A673 (cell line): ENCODE results near the gene HBE1. TPM values are rescaled to one million over a fixed set of nuclear protein-coding genes. Genes with fewer than 3 reads are reported as not detected.

Source experiments
- BruUV-seq: library from RNA; stranded (reverse); fragments of 400-500 nt; replicated peaks from 2 replicates; lab custom pipeline; 2021; lab: Mats Ljungman, UMichigan
- CTCF ChIA-PET: fragments of 300-600 bp; sonication (Branson Sonifier 250); formaldehyde crosslinking; loops from one replicate; lab custom pipeline; 2022; ENCODE audit warnings: antibody characterized with exemption; lab: Charles Lee
- POLR2A ChIA-PET: fragments of 300-600 bp; sonication (Branson Sonifier 250); formaldehyde crosslinking; loops from one replicate; lab custom pipeline; 2022; ENCODE audit warnings: antibody characterized with exemption; ENCODE audit not compliant: low non-redundant PET; lab: Charles Lee
- DNase-seq: peaks from one replicate; pipeline ENCODE4 v3.0.0-alpha.2; 2015; ENCODE audit warnings: low spot score
- H3K27ac ChIP-seq: fragments of 200-600 bp; sonication (generic); 2 replicates; pipeline ENCODE4 v1.5.1; 2016; ENCODE audit warnings: mixed run types, low read depth, mild to moderate bottlenecking, mixed read lengths, antibody characterized with exemption, low read length; ENCODE audit not compliant: poor library complexity, severe bottlenecking
- H3K27me3 ChIP-seq: fragments of 200-600 bp; sonication (generic); replicated peaks from 2 replicates; pipeline ENCODE4 v1.6.1; 2017; ENCODE audit warnings: mixed run types, low read depth, mild to moderate bottlenecking, mixed read lengths, antibody characterized with exemption, low read length; ENCODE audit not compliant: insufficient read depth, poor library complexity
- H3K36me3 ChIP-seq: fragments of 200-600 bp; sonication (generic); 2 replicates; pipeline ENCODE4 v1.6.1; 2016; ENCODE audit warnings: mixed run types, mild to moderate bottlenecking, mixed read lengths, antibody characterized with exemption, low read length; ENCODE audit not compliant: insufficient read depth, poor library complexity, severe bottlenecking
- H3K4me1 ChIP-seq: fragments of 200-600 bp; sonication (generic); 2 replicates; pipeline ENCODE4 v1.6.1; 2017; ENCODE audit warnings: mixed run types, mild to moderate bottlenecking, mixed read lengths, antibody characterized with exemption, low read length; ENCODE audit not compliant: insufficient read depth, poor library complexity, severe bottlenecking
- H3K4me3 ChIP-seq: fragments of 200-600 bp; sonication (generic); 2 replicates; pipeline ENCODE4 v1.5.1; 2016; ENCODE audit warnings: low read depth, mixed run types, mild to moderate bottlenecking, mixed read lengths, low read length; ENCODE audit not compliant: poor library complexity, severe bottlenecking
- H3K9me3 ChIP-seq: fragments of 200-600 bp; sonication (generic); 2 replicates; pipeline ENCODE4 v1.6.1; 2016; ENCODE audit warnings: mixed run types, low read depth, mild to moderate bottlenecking, mixed read lengths, antibody characterized with exemption, low read length; ENCODE audit not compliant: poor library complexity, severe bottlenecking
- CTCF ChIP-seq: fragments of 300-800, 200-600 bp; sonication (generic); conservative IDR thresholded peaks from 2 replicates; pipeline ENCODE4 v1.5.1; 2017; ENCODE audit warnings: low read depth, mild to moderate bottlenecking, antibody characterized with exemption, low read length, moderate library complexity, mixed read lengths
- EZH2 ChIP-seq: fragments of 200-600 bp; sonication (generic); IDR thresholded peaks from 2 replicates; pipeline ENCODE4 v1.6.1; 2017; ENCODE audit warnings: borderline replicate concordance, low read depth, mild to moderate bottlenecking, mixed read lengths, antibody characterized with exemption, low read length; ENCODE audit not compliant: poor library complexity, severe bottlenecking
- intact Hi-C: fragments of 100-400 bp; cut with micrococcal nuclease; formaldehyde crosslinking; loops from one replicate; pipeline ENCODE4 v1.10.0; 2022; ENCODE audit not compliant: unreplicated experiment
- total RNA-seq: library from RNA; stranded (reverse); gene quantifications from 2 replicates; pipeline ENCODE4 v1.2.3, GENCODE V29; 2021

Gene HBE1
- total RNA-seq, 1 experiment from 2014 or later = not detected

- no peak overlapping the region for H3K4me3 ChIP-seq
- H3K27ac ChIP-seq = no peak overlapping the region
- no peaks in the 10 kb centered on the region for H3K36me3 ChIP-seq
- intact Hi-C loops = no loop called here
- no peaks in the 10 kb centered on the region for H3K4me1 ChIP-seq
- H3K9me3 ChIP-seq = no peaks in the 10 kb centered on the region
- no TSS peak for BruUV-seq
- H3K27me3 ChIP-seq = no peaks in the 10 kb centered on the region
- no peak for DNase-seq
- CTCF ChIA-PET = no interaction called here
- POLR2A ChIA-PET = no interaction called here
- TF ChIP-seq EZH2 = no peak
- no peak for TF ChIP-seq CTCF
Measured at GRCh38 chr11:5227681-5228080, 42.1 kb downstream of the HBE1 start.

DNA sequence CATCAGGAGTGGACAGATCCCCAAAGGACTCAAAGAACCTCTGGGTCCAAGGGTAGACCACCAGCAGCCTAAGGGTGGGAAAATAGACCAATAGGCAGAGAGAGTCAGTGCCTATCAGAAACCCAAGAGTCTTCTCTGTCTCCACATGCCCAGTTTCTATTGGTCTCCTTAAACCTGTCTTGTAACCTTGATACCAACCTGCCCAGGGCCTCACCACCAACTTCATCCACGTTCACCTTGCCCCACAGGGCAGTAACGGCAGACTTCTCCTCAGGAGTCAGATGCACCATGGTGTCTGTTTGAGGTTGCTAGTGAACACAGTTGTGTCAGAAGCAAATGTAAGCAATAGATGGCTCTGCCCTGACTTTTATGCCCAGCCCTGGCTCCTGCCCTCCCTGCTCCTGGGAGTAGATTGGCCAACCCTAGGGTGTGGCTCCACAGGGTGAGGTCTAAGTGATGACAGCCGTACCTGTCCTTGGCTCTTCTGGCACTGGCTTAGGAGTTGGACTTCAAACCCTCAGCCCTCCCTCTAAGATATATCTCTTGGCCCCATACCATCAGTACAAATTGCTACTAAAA is 42.9 kb downstream of the HBE1 start, which contains the start of gene HBB:
Gene HBB, minus strand, starts transcription at position 340 of the 579 bp plus-strand sequence. Its CDS starts 50 bp downstream, at position 290.
- H3K4me1 ChIP-seq = no peaks in the 10 kb centered on the region
- TF ChIP-seq EZH2 = no peak
- TF ChIP-seq CTCF = no peak
- no TSS peak for BruUV-seq
- CTCF ChIA-PET = interaction anchor here (0.7 kb wide), 1 partner anchor 404 kb away, joined by 3 read pairs; no protein-coding TSS in a partner anchor
- H3K9me3 ChIP-seq = no peaks in the 10 kb centered on the region
- POLR2A ChIA-PET = no interaction called here
- intact Hi-C loops = no loop called here
- no peak within 1 kb of the TSS for H3K27ac ChIP-seq
- H3K36me3 ChIP-seq = no peaks in the 10 kb centered on the region
- H3K27me3 ChIP-seq = no peaks in the 10 kb centered on the region
- no peak for DNase-seq
- H3K4me3 ChIP-seq = no peak within 1 kb of the TSS

DNA sequence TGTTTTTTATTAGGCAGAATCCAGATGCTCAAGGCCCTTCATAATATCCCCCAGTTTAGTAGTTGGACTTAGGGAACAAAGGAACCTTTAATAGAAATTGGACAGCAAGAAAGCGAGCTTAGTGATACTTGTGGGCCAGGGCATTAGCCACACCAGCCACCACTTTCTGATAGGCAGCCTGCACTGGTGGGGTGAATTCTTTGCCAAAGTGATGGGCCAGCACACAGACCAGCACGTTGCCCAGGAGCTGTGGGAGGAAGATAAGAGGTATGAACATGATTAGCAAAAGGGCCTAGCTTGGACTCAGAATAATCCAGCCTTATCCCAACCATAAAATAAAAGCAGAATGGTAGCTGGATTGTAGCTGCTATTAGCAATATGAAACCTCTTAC is 44.3 kb downstream of the HBE1 start:
- intact Hi-C loops = no loop called here
- Histone ChIP-seq H3K27ac (no peak overlapping the region), H3K4me3 (no peak overlapping the region), H3K27me3 (no peaks in the 10 kb centered on the region), H3K4me1 (no peaks in the 10 kb centered on the region), H3K9me3 (no peaks in the 10 kb centered on the region), H3K36me3 (no peaks in the 10 kb centered on the region)
- POLR2A ChIA-PET = no interaction called here
- CTCF ChIA-PET = no interaction called here
- DNase-seq = no peak
- BruUV-seq = no TSS peak
- no peak for TF ChIP-seq EZH2
- no peak for TF ChIP-seq CTCF
